H9 (cell line): Measurements from ENCODE around the gene MYCBP2. TPM values are rescaled to one million over a fixed set of nuclear protein-coding genes. Genes with fewer than 3 reads are reported as not detected.

Experiments
- DNase-seq: peaks from one replicate; pipeline ENCODE4 v3.0.0-alpha.2; 2017
- H2AFZ ChIP-seq: one replicate; pipeline ENCODE4 v1.6.1; 2013; ENCODE audit warnings: mild to moderate bottlenecking, low read length, control low read depth, moderate library complexity
- H2AK5ac ChIP-seq: 2 replicates; pipeline ENCODE4 v1.6.1; 2013; ENCODE audit warnings: low read length, control low read depth, mixed read lengths; ENCODE audit not compliant: insufficient read length
- H2BK120ac ChIP-seq: one replicate; pipeline ENCODE4 v1.6.1; 2013; ENCODE audit warnings: low read depth, mild to moderate bottlenecking, low read length, control low read depth, inconsistent platforms; ENCODE audit not compliant: poor library complexity, severe bottlenecking
- H2BK12ac ChIP-seq: 2 replicates; pipeline ENCODE4 v1.6.1; 2013; ENCODE audit warnings: low read length, control low read depth, mixed read lengths, low read depth; ENCODE audit not compliant: insufficient read length
- H2BK15ac ChIP-seq: 2 replicates; pipeline ENCODE4 v1.6.1; 2013; ENCODE audit warnings: low read depth, low read length, control low read depth
- H2BK20ac ChIP-seq: one replicate; pipeline ENCODE4 v1.6.1; 2013; ENCODE audit warnings: low read depth, mild to moderate bottlenecking, low read length, control low read depth, inconsistent platforms; ENCODE audit not compliant: poor library complexity, severe bottlenecking
- H2BK5ac ChIP-seq: 2 replicates; pipeline ENCODE4 v1.6.1; 2013; ENCODE audit warnings: low read length, control low read depth, mixed read lengths; ENCODE audit not compliant: insufficient read length
- H3K14ac ChIP-seq: 2 replicates; pipeline ENCODE4 v1.6.1; 2013; ENCODE audit warnings: low read length, control low read depth; ENCODE audit not compliant: insufficient read depth
- H3K18ac ChIP-seq: 2 replicates; pipeline ENCODE4 v1.6.1; 2013; ENCODE audit warnings: low read depth, mild to moderate bottlenecking, mixed read lengths, low read length, control low read depth; ENCODE audit not compliant: insufficient read length
- H3K23ac ChIP-seq: 2 replicates; pipeline ENCODE4 v1.6.1; 2013; ENCODE audit warnings: low read length, control low read depth, mixed read lengths, low read depth; ENCODE audit not compliant: insufficient read length
- H3K23me2 ChIP-seq: 2 replicates; pipeline ENCODE4 v1.6.1; 2013; ENCODE audit warnings: low read depth, mild to moderate bottlenecking, mixed read lengths, low read length, control low read depth; ENCODE audit not compliant: insufficient read length, poor library complexity, severe bottlenecking
- H3K27ac ChIP-seq: 2 replicates; pipeline ENCODE4 v1.5.1; 2013; ENCODE audit warnings: low read length, control low read depth, mixed read lengths, low read depth; ENCODE audit not compliant: insufficient read length
- H3K27me3 ChIP-seq: 2 replicates; pipeline ENCODE4 v1.6.1; 2013; ENCODE audit warnings: low read length, control low read depth, inconsistent platforms; ENCODE audit not compliant: insufficient read depth
- H3K4ac ChIP-seq: 2 replicates; pipeline ENCODE4 v1.6.1; 2013; ENCODE audit warnings: low read depth, mild to moderate bottlenecking, control low read depth, inconsistent platforms, low read length, moderate library complexity
- H3K4me1 ChIP-seq: 2 replicates; pipeline ENCODE4 v1.6.1; 2013; ENCODE audit warnings: low read length, control low read depth, inconsistent platforms; ENCODE audit not compliant: insufficient read depth
- H3K4me2 ChIP-seq: 2 replicates; pipeline ENCODE4 v1.6.1; 2013; ENCODE audit warnings: low read length, control low read depth, mixed read lengths; ENCODE audit not compliant: insufficient read length, insufficient read depth
- H3K56ac ChIP-seq: 2 replicates; pipeline ENCODE4 v1.6.1; 2013; ENCODE audit warnings: low read depth, mild to moderate bottlenecking, mixed read lengths, low read length, control low read depth; ENCODE audit not compliant: insufficient read length
- H3K79me1 ChIP-seq: 2 replicates; pipeline ENCODE4 v1.6.1; 2013; ENCODE audit warnings: low read depth, mild to moderate bottlenecking, moderate library complexity, low read length, control low read depth, inconsistent platforms; ENCODE audit not compliant: insufficient read depth, poor library complexity, severe bottlenecking
- H3K79me2 ChIP-seq: 2 replicates; pipeline ENCODE4 v1.6.1; 2013; ENCODE audit warnings: low read length, control low read depth, inconsistent platforms; ENCODE audit not compliant: insufficient read depth
- H3K9ac ChIP-seq: 2 replicates; pipeline ENCODE4 v1.6.1; 2013; ENCODE audit warnings: low read length, control low read depth, mixed read lengths; ENCODE audit not compliant: insufficient read length; ENCODE audit errors: extremely low read depth
- H3K9me3 ChIP-seq: one replicate; pipeline ENCODE4 v1.6.1; 2013; ENCODE audit warnings: low read depth, low read length, inconsistent platforms; ENCODE audit not compliant: control insufficient read depth
- H3T11ph ChIP-seq: one replicate; pipeline ENCODE4 v1.6.1; 2013; ENCODE audit warnings: mild to moderate bottlenecking, low read length, control low read depth, inconsistent platforms
- H4K20me1 ChIP-seq: one replicate; pipeline ENCODE4 v1.6.1; 2013; ENCODE audit not compliant: control insufficient read depth, insufficient read length, insufficient read depth
- H4K5ac ChIP-seq: 2 replicates; pipeline ENCODE4 v1.6.1; 2013; ENCODE audit warnings: low read depth, mild to moderate bottlenecking, mixed read lengths, low read length, control low read depth; ENCODE audit not compliant: insufficient read length
- H4K8ac ChIP-seq: replicated peaks from 2 replicates; pipeline ENCODE4 v1.6.1; 2013; ENCODE audit warnings: low read length, control low read depth, mixed read lengths, low read depth; ENCODE audit not compliant: insufficient read length
- H4K91ac ChIP-seq: 2 replicates; pipeline ENCODE4 v1.6.1; 2013; ENCODE audit warnings: low read depth, mild to moderate bottlenecking, moderate library complexity, mixed read lengths, low read length, control low read depth; ENCODE audit not compliant: insufficient read length
- H3K27ac Mint-ChIP-seq, 3 experiments: 2 replicates in 2 of 3; 3 replicates in 1 of 3; pipeline ENCODE4 v1.8.0; 2020 to 2021; ENCODE audit warnings: mixed read lengths in 3 of 3, mild to moderate bottlenecking in 1 of 3, moderate library complexity in 1 of 3
- H3K27me3 Mint-ChIP-seq: 2 replicates; pipeline ENCODE4 v1.8.0; 2021; ENCODE audit warnings: low read depth, mild to moderate bottlenecking, moderate library complexity, mixed read lengths
- H3K36me3 Mint-ChIP-seq, 3 experiments: 2 replicates in 2 of 3; 3 replicates in 1 of 3; pipeline ENCODE4 v1.8.0; 2020 to 2021; ENCODE audit warnings: low read depth in 3 of 3, mixed read lengths in 3 of 3; ENCODE audit not compliant: insufficient read depth in 1 of 3
- H3K4me1 Mint-ChIP-seq, 2 experiments: 2 replicates each; pipeline ENCODE4 v1.8.0; 2020; ENCODE audit warnings: mixed read lengths in 2 of 2
- H3K4me3 Mint-ChIP-seq, 2 experiments: 2 replicates in 1 of 2; 3 replicates in 1 of 2; pipeline ENCODE4 v1.8.0; 2020 to 2021; ENCODE audit warnings: mild to moderate bottlenecking in 2 of 2, mixed read lengths in 2 of 2, moderate library complexity in 1 of 2
- H3K9me3 Mint-ChIP-seq, 2 experiments: 2 replicates in 1 of 2; 3 replicates in 1 of 2; pipeline ENCODE4 v1.8.0; 2020; ENCODE audit warnings: mild to moderate bottlenecking in 2 of 2, mixed read lengths in 2 of 2, moderate library complexity in 1 of 2
- WGBS: extraction: QIAGEN DNeasy Blood & Tissue Kit; methylation state at CpG from one replicate; pipeline ENCODE4 v1.1.7; 2013; ENCODE audit warnings: missing lambda C conversion rate, low lambda C conversion rate, mixed read lengths; ENCODE audit not compliant: insufficient read length; ENCODE audit errors: extremely low coverage; 5-methylcytosine and 5-hydroxymethylcytosine counted together
- total RNA-seq: library from RNA; stranded (reverse); gene quantifications from 2 replicates; pipeline ENCODE4 v1.2.1, GENCODE V29; 2021
- TF ChIP-seq, protein P1 (sequence below): fragments of 200-600 bp; sonication (generic); conservative IDR thresholded peaks from 3 replicates; pipeline ENCODE4 v1.8.0; 2021; ENCODE audit warnings: antibody characterized with exemption, mild to moderate bottlenecking

The MYCBP2 gene
- total RNA-seq, 1 experiment from 2014 or later: 32.0 TPM

DNA sequence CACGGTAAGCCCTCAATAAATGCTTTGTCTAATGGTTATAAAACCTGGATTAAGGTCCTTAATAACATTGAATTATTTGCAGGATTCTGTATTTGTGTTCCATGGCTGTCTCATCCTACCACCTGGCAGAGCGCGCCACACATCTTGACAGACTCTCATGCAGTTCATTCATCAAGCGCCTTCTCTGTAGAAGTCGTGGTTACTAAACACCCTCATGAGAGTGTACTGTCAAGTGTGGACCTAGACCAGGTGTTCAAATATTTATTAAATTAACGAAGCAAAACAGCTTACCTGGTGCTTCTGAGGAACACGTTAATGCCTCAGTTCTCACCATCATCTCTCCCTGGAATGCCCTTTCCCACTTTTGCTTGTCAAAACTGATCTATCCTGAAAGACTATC is 286.8 kb downstream of the MYCBP2 start:
- Histone ChIP-seq H2AK5ac (no peak overlapping the region), H3K27ac (no peak overlapping the region), H3K56ac (no peak overlapping the region), H3K9ac (no peak overlapping the region), H4K8ac (no peak overlapping the region), H2BK5ac (no peak overlapping the region), H3K4me2 (no peak overlapping the region), H3K79me2 (no peaks in the 10 kb centered on the region), H2BK20ac (no peak overlapping the region), H3T11ph (no peak overlapping the region), H3K14ac (no peak overlapping the region), H4K20me1 (no peaks in the 10 kb centered on the region), H3K18ac (no peak overlapping the region), H2AFZ (no peak overlapping the region), H4K91ac (no peak overlapping the region), H3K4ac (no peak overlapping the region), H3K4me1 (no peaks in the 10 kb centered on the region), H3K9me3 (no peaks in the 10 kb centered on the region), H2BK15ac (no peak overlapping the region), H3K23me2 (no peaks in the 10 kb centered on the region), H3K23ac (no peak overlapping the region), H3K27me3 (no peaks in the 10 kb centered on the region), H2BK120ac (no peak overlapping the region), H2BK12ac (no peak overlapping the region), H3K79me1 (no peaks in the 10 kb centered on the region), H4K5ac (no peak overlapping the region)
- Mint-ChIP-seq H3K4me1 (no peaks in the 10 kb centered on the region), H3K4me3 (no peak overlapping the region), H3K27ac (no peak overlapping the region), H3K9me3 (no peaks in the 10 kb centered on the region; a peak in 1 of 5 replicates), H3K36me3 (peaks cover 0 to 5% (median 4%) of the 10 kb centered on the region in 3 experiments; a peak in 3 of 7 replicates), H3K27me3 (no peaks in the 10 kb centered on the region)
- WGBS: no CpG with 5 or more reads among the region's 7 CpGs
- DNase-seq: no peak
- TF ChIP-seq, protein P1, sequence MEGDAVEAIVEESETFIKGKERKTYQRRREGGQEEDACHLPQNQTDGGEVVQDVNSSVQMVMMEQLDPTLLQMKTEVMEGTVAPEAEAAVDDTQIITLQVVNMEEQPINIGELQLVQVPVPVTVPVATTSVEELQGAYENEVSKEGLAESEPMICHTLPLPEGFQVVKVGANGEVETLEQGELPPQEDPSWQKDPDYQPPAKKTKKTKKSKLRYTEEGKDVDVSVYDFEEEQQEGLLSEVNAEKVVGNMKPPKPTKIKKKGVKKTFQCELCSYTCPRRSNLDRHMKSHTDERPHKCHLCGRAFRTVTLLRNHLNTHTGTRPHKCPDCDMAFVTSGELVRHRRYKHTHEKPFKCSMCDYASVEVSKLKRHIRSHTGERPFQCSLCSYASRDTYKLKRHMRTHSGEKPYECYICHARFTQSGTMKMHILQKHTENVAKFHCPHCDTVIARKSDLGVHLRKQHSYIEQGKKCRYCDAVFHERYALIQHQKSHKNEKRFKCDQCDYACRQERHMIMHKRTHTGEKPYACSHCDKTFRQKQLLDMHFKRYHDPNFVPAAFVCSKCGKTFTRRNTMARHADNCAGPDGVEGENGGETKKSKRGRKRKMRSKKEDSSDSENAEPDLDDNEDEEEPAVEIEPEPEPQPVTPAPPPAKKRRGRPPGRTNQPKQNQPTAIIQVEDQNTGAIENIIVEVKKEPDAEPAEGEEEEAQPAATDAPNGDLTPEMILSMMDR: no peak
